UCSD-AML1 (cell line): ENCODE results near the gene ZDHHC22.
"Not testable (repeated sequence)": the region's sequence is repeated elsewhere in the genome, so short reads cannot be mapped to it uniquely, and the experiment has no call there.

Experiments
- DNase-seq: peaks from one replicate; lab custom pipeline; 2025; ENCODE audit not compliant: unreplicated experiment; lab: John Stamatoyannopoulos, UW

The ZDHHC22 gene, protein sequence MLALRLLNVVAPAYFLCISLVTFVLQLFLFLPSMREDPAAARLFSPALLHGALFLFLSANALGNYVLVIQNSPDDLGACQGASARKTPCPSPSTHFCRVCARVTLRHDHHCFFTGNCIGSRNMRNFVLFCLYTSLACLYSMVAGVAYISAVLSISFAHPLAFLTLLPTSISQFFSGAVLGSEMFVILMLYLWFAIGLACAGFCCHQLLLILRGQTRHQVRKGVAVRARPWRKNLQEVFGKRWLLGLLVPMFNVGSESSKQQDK

DNA sequence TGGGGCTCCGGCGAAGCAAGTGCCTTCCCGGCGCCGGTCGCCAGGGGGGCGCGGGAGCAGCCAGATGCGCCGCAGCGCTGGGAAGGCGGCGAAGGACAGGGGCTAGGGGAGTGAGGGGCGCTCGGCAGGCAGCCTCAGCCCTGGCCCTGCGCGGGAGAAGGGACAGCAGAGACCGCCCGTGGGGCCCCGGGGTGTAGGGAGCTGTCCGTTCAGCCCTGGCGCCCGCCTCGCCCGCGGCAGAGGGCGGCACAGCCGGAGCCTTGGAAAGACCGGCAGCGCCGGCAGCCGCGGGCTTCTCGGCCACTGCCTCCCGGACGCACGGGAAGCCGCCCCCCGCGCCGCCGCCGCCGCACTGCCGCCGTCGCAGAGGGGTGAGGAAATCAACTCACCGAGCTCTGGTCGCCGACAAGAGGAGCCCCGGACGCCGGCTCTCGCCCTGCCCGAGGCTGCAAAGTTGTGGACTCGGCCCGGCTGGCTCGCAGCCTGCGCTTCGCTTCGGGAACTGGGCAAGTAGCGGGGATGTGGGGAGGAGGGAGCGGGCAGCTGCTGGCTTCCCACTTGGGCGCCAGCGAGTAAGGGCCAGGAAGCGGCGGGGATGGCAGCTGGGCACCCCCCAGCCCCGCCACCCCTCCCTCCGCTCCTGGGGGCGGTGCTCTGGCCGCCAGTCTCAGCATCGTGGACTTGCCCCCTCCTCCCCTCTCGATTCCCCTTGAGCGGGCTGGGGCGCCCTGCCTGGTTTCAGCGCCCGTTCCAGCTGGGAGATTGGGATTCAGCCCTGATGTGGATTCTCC lies at the start of gene ZDHHC22:
Gene ZDHHC22, minus strand, starts transcription at position 578 of the 791 bp plus-strand sequence. CDS start 2,053 bp downstream, outside the sequence.
- DNase-seq, result peak; percentile 45

DNA sequence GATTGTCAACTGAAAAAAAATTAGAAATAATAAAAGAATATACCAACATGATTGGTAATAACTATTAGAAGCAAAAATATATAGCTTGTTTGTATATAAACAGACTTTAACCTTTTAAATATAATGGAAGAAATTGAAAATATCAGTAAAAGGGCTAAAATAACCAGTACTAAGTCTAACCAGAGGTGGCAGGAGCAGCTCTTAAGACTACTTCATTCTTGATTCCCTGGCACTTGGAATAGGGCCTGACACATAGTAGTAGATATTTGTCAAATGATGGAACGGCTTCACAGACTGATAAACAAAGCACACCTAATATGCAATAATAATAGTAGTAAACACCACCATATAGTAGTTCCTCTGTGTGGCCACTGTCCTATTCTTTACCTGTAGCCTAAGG lies 49.4 kb upstream of the ZDHHC22 start:
- DNase-seq, result no peak

DNA sequence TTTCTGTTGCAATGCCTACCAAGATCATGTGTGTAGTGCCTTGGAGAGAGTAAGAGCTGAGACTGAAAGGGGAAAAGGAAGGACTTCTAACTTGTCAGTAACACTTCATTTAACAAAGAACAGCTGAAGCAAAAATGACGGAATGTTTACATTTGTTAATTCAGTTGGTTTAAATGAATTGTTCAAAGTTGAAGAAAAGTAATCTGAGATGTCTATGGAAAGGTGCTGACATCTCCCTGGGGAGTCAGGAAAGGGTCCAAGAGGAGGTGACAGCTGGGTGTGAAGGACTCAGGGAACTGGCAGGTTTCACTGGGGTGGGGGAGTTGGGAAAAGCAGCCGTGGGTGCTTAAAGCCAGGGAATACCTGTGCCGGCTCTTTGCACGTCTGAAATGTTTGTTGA lies 47.9 kb upstream of the ZDHHC22 start:
- no peak for DNase-seq

DNA sequence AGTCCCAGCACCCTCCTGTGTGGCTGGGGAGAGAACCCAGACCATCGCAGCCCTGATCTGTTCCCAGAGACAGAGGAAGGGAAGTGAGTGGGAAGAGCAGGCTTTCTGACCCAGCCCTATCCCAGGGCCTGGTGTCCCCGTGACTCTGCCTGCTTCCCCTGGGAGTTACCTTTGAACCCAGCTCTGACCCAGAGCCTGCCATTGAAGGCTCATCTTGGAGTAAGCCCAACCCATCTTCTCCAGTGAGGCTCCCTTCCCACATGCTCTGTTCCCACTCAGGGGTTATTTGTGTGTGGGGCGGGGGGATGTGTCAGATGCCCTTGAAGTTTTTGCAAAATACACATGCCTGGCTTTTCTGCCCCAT lies 46.0 kb upstream of the ZDHHC22 start:
- no peak for DNase-seq

DNA sequence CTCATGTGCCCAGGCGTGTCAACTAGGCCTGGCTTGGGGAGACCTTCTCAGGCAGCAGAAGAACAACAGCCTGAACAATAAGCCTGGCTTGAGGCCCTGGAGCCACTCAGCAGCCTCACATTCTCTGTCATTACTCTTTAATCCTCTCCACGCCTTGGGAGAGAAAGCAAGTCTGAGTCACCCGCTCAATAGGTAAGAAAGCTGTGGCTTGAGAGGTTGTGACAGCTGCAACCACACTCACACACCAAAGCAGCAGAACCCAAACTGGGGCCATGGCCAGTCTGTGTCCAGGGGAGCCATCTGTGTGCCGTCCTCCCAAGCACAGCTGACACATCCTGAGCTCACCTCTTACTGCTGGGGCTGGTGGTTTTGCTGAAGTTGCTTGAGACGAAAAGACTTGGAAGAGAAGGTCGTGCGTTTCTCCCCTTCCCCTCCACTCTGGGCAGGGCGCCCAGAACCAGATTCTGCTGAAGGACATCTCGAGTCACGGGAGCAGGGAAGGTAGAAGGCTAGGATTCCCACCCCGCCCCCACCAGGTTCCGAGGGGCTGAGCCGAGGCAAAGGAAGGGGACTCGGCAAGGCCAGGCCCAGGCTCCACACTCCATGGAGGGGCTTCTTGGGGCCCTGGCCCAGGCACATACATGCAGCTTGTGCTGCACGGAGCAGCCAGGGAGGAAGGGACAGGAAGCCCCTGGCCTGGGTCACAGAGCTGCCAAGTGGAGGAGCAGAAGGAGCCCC lies 45.5 kb upstream of the ZDHHC22 start:
- DNase-seq, result no peak

DNA sequence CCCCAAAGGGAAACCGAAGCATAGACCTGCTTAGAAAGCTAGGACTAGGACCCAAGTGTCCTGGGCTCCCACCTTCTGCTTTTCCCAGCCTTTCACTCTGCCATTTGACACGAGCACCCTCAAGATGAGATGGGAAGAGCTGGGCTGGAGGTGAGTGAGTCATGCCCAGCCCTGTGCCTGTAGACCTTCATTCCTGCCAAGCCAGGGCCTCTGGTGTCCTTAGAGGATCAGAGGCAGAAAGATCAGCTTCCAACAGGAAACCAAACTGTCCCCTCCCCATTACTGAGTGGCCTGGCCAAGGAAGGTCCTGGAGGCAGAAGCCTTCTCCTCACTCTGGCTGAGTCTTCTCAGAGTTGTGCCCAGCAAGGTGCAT lies 43.5 kb upstream of the ZDHHC22 start:
- DNase-seq, result no peak

DNA sequence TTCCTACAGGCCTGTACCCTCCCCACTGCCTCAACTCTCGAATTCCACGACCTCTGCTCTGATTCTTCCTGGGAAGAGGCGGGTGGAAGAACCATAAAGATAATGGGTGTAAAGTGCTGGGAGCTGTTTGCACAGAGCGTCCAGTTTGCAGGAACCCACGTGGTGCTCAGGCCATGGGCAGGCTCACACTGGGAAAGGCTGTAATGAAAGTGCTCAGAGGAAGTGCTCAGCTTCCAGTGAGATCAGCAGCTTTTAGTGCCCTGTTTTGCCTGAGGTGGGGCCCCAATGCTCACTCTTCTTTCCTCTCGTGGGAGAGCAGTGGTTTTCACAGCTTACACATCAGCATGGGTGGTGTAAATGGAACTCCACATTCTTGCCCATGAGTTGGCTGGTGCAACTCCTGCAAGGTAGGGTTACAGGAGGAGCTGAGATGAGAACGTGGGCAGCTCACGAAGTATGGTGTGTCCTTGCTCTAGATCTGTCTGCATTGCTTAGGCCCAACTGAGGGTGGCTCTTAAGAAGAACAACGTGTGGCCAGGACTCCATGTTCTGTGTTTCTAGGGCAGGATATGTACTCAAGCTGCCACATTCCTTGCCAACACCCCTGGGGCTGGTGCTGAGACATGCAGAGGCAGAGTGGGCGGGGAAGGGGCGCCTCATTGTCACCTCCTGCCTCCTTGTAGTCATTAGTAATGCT lies 43.0 kb upstream of the ZDHHC22 start:
- no peak for DNase-seq

DNA sequence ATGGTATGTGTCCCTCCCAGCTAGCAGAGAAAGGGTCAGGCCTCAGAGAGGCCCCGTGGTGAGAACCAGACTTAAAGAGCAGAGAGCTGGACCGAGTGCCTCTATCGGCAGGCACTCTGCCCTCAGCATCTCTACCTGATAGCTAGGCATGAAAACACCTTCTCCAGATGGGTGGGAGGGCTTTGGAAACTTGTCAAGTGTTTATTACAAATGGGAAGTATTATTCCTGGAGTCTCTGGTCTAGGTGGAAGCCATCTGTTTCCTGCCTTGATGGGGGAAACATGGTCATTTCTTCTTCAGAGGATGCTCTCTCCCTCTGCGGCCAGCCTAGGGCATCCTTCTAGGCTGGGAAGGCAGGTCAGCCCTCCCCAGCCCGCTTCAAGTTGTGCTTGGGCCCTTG lies 42.3 kb upstream of the ZDHHC22 start:
- DNase-seq, result no peak

DNA sequence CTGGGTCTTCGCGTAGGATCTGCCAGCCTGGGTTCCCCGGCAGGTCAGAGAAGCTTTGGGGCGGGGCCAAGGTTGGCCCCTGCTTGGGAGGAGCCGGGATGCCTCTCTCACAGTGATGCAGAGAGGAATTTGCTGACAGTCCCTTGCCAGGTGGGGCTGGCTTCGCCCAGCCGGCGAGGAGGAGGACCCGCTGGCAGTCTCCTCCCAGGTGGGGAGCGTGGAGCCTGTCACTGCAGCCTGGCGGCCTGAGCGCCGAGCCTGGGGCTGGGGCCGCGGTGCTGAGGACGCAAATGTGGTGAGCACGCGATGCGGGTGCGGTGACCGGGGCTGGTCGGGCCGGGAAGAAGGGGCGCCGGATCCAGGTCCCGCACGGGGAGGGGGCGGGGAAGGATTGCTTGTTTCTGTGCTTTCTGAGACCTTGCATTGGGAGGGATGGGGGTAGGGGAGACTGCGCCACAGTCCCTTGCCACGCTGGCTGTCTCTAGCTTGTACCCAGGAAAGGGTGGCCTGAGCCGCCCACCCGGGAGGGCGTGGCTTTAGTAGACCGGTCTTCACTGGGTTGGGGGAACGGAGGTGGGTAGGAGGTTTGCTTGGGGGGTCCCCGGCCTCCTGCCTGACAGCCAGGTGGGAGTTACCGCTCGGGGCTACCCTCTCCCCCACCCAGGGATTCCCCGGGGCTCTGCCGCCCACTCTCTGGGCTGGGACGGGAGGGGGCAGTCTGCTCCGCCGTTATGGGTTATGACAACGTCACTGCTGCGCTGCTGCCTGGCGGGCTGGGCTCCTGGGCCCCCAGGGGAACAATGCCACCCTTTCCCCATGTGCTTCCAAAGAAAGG lies 40.2 kb upstream of the ZDHHC22 start, which contains the start of gene TMEM63C:
Gene TMEM63C, plus strand, starts transcription at position 196 of the 835 bp plus-strand sequence. CDS start 37,016 bp downstream, outside the sequence.
- peak; percentile 77 for DNase-seq

DNA sequence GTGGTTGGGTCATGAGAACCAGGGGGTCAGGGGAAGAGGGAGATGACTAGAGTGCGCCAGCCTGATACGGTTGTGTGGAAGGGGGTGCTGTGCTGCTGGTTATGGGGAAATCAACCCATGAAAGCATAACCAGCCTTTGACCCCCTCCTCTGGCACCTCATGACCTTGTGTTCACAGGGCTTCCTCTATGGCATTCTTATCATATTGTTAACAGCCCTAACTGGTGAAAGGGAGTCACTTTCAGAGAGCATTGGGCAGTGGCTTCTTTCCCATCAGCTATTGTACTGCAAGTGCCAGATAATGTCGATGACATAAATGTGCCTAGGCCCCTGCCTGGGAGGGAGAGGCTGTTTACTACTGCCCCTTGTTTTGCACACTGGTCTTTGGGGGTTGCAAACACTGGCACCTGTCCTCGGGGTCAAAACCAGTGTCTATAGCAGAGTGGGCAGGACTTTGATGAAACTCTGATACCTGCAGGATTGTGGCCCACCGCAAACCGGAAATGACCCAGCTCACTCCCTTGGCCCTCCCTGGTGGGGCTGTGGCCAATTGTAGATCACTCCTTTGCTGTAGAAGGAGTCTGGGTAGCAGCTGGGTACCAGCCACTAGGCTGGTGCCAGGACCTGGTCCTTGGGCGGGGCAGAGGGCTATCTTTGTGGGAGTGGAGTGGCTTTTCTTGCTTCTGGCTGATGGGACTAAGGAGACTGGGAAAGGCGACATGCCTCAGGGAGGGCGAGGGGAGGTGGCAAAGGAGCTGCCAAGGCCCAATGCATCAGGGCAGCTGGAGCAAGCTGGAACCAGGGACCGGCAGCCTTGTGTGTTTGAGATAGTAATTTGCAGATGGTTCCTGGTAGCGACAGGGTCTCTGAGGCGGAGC lies 39.4 kb upstream of the ZDHHC22 start:
- no peak for DNase-seq

DNA sequence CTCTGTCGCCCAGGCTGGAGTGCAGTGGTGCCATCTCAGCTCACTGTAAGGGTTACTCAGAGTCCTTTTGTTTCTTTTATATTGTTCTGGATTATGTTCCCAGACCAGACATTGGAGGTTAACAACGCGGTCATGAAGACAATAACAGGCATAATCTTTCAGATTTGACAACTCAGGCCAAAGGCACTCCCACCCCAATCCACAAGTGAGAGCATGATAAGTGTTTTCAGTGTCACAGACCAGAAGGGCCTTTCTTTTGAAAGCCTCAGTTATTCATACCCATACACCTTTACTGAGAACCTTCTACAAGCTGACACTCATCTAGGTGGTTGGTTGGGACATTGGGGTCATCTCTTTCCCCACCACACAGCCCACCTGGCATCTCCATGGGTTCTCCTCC lies 37.1 kb upstream of the ZDHHC22 start:
- DNase-seq, result no peak

DNA sequence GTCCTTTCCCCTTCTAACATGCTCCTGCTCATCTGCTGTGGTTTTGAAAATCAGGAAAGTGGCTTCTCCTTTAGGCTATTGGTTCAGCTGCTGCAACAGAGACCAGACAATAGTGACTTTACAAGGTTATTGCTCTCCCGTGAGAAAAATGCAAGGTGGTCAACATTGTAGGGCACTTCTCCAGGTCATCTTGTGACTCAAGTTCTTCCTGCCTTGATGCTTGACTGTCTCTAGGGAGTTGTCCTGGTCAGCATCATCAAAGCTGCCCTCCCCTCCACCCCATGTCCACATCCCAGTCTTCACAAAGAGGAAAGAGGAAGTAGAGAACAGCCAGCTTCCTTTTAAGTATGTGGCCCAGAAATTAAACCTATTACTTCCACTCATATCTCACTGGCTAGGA lies 36.1 kb upstream of the ZDHHC22 start:
- DNase-seq, result no peak

DNA sequence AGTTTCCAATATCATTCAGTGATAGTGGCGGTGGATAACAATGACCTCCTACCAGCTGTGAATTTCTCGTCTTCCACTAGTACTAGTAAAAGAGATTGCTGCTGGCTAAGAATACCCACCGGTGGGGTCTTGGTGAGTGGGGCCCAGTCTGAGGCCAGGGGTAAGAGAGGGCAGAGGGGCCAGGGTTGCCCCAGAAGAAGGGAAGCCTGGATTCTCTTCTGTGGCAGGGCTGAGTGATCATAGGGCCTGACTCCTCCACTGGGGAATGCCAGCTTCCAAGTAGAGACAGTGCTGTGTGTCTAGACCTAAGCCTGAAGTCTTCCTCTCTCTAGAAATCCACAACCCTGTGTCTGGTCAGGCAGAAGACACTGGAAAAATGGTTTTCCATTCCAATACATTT lies 34.3 kb upstream of the ZDHHC22 start:
- DNase-seq, result no peak

DNA sequence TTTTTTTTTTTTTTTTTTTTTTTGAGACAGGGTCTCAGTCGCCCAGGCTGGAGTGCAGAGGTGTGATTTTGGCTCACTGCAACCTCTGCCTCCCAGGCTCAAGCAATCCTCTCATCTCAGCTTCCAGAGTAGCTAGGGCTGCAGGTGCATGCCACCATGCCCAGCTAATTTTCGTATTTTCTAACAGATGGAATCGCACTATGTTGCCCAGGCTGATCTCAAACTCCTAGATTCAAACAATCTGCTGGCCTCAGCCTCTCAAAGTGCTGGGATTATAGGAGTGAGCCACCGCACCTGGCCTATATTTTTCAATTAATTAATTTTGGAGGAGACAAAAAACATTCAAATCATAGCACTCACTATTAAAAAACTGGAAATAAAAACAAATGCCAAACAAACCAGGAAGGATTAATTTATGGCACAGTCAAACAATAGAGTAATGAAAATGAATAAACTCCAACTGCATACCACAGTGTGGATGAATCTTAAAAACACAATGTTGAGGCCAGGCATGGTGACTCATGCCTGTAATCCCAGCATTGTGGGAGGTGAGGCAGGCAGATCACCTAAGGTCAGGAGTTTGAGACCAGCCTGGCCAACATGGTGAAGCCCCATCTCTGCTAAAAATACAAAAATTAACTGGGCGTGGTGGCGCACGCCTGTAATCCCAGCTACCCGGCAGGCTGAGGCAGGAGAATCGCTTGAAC lies 32.5 kb upstream of the ZDHHC22 start:
- not testable (repeated sequence) for DNase-seq

DNA sequence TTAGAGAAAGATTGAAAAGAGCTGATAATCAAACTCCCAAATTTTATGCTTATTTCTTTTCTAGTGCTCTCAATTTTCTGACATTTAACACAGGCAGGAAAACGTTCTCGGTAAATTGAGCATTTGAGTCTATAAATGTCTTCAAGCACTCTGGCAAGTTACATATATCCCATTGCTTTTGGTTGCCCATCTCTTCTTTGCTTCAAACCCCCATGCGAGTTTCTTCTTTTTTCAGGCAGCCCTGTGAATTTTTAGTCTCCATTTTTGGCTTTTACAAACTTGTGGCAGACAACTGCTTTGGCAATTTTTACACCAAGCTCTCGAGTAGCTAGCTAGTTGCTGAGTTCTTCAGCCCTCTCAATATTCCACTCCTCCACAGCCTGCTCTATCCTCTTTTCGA lies 31.3 kb upstream of the ZDHHC22 start:
- no peak for DNase-seq

DNA sequence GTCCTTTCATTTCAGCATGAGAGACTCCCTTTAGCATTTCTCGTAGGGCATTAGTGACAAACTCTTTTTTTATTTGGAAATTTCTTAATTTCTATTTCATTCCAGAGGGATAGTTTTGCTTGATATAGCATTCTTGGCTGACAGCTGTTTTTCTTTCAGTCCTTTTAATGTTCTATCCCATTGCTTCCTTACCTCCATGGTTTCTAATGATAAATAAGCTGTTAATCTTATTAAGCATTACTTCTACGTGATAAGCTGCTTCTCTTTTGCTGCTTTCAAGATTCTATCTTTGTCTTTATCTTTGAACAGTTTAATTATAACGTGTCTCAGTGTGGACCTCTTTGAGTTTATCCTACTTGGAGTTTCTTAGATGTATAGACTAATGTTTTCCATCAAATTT lies 28.5 kb upstream of the ZDHHC22 start:
- DNase-seq, result no peak

DNA sequence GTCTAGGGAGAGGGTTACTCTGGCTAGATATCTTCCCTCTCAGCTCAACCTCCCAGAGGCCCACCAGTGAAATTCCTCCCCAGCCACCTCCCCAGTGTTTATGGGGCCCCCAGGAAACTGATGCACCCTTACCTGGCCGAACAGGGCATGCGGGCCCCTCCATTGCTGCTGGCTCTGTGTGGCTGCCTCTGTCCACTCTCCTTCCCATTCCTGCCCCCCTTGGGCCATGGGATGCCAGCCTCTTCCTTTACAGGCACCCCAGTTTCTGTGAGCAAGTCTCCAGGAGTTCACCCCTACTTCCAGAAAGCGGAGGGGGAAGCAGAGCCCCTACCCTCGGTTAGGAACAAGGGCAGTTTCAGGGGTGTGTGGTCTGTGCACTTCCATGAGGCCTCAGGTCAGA lies 19.4 kb upstream of the ZDHHC22 start:
- DNase-seq, result no peak

DNA sequence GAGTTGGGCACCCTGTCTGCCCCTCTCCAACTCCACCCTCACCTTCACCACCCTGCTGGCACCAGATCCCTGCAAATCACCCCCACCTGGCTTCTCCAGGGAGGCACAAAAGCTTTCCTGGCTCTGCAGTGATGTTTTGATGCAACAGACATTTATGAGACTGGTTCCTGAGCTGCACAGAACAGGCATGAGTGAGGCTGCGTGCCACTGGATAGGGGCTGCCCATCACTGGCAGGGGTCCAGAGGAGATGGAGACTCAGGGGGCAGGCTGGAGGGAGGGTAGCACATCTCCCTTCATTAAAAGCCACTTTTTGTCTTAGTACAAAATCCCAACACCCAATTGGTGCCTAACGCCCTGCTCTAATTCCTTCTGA lies 17.3 kb upstream of the ZDHHC22 start:
- no peak for DNase-seq
